Renal cortical epithelial cell (primary cell): Measurements from ENCODE around the gene MTG1. TPM values are rescaled to one million over a fixed set of nuclear protein-coding genes. Genes with fewer than 3 reads are reported as not detected.
"Not testable (repeated sequence)": the region's sequence is repeated elsewhere in the genome, so short reads cannot be mapped to it uniquely, and the experiment has no call there.

Experiments used
- DNase-seq: peaks from one replicate; pipeline ENCODE4 v3.0.0-alpha.2; 2011; ENCODE audit warnings: low read depth
- total RNA-seq: library from RNA; depleted of rRNA; stranded (reverse); fragments of >200 nt; gene quantifications from 2 replicates; pipeline ENCODE4 v1.2.3, GENCODE V29; 2014

The MTG1 gene
- total RNA-seq, 1 donor from 2014 or later, result 46.6 TPM

DNA sequence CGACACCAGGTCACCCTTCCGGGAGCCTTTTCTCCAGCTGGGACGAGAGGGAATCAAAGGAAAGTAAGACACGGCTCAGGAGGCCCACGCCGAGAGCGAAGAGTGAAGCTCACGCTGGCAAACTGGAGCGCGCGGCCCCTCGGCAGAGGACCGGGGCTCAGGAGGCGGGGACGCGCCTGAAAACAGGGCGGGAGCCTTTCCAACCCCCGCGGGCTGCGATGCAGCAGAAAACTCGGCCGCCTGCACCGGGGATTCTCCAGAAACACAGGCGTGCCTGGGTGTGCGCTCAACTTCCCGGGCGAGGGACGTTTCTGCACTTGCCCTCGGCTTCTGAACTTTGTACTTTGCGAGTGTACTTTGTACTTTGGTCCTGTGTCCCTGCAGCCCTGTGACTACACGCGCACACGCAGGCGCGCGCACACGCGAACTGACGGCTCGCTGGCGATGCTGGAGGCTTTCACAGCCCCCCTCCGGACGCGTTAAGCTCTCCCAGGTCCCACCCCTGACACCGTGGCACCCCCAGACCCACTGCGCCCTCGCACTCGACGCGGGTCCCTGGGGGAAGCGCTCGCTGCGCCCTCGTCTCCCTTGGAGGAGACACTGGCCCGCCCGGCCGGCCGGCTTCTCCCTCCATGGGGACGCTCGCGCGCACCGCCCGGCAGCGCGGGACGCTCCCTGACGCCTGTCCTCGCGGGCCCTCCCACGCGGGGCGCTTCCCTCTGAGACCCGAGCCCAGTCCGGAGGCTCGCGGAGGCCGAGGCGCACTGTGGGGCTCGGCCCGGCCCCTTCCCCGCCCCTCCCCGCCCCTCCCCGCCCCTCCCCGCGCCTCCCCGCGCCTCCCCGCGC lies 15.5 kb upstream of the MTG1 start:
- DNase-seq, result no peak

DNA sequence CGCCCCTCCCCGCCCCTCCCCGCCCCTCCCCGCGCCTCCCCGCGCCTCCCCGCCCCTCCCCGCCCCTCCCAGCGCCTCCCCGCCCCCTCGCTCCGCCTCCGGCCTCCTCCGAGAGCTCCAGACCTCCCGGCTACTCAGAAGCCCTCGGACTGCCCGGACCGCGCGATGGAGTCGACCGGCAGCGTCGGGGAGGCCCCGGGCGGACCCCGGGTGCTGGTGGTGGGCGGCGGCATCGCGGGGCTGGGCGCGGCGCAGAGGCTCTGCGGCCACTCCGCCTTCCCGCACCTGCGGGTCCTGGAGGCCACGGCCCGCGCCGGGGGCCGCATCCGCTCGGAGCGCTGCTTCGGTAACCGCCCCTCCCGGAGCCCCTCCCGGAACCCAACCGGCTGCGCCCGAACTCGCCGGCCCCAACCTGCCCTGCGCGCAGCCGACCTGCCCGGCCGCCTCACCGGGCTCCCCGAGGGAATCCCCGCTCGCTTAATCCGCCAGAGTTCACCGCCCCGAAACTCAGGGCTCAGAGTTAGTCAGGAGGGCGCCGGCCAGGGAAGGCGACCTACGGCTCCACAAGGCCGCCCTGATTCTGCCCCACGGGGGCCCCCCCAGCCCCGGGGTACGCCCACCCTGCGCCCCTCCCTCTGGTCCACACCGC lies 14.7 kb upstream of the MTG1 start, which contains the start of gene PAOX:
TSS of gene PAOX (plus strand) at position 111 of the 649 bp plus-strand sequence. CDS start at position 166, 55 bp downstream.
- DNase-seq, result no peak

GRCh38 chr10:133379801-133380666 lies 13.9 kb upstream of the MTG1 start:
- DNase-seq, result no peak

- no peak for DNase-seq
Observed at GRCh38 chr10:133381036-133381435, 12.9 kb upstream of the MTG1 start.

GRCh38 chr10:133383551-133383950 lies 10.4 kb upstream of the MTG1 start:
- no peak for DNase-seq

- no peak for DNase-seq
Observed at GRCh38 chr10:133384071-133384470, 9.9 kb upstream of the MTG1 start.

- DNase-seq, result no peak
Observed at GRCh38 chr10:133385214-133385613, 8.7 kb upstream of the MTG1 start.

- DNase-seq, result not testable (repeated sequence)
Observed at GRCh38 chr10:133386951-133387350, 7.0 kb upstream of the MTG1 start.

DNA sequence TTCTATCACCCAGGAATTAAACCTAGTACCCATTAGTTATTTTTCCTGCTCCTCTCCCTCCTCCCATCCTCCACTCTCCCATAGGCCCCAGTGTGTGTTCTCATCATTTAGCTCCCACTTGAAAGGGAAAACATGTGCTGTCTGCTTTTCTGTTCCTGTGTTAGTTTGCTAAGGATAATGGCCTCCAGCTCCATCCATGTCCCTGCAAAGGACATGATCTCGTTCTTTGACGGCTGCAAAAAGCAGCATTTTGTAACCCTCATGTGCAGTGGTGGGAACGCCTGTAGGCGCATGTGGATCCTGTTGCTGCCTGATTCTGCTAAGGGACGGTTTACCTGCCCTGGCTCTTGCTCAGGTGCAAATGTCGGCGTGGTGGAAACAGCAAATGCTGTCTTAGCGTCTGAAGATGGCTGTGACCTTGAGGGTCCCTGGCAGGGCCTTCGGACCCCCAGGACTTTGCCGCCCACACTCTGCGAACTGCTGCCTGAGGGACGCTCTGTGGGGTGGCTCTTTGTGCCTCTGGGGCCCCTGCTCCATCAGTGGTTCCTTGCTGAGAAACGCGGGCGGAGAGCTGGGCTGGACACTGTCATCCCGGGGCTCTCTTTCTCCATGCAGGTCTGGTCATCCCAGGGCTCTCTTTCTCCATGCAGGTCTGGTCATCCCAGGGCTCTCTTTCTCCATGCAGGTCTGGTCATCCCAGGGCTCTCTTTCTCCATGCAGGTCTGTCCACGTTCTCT lies 5.6 kb upstream of the MTG1 start:
- no peak for DNase-seq

DNA sequence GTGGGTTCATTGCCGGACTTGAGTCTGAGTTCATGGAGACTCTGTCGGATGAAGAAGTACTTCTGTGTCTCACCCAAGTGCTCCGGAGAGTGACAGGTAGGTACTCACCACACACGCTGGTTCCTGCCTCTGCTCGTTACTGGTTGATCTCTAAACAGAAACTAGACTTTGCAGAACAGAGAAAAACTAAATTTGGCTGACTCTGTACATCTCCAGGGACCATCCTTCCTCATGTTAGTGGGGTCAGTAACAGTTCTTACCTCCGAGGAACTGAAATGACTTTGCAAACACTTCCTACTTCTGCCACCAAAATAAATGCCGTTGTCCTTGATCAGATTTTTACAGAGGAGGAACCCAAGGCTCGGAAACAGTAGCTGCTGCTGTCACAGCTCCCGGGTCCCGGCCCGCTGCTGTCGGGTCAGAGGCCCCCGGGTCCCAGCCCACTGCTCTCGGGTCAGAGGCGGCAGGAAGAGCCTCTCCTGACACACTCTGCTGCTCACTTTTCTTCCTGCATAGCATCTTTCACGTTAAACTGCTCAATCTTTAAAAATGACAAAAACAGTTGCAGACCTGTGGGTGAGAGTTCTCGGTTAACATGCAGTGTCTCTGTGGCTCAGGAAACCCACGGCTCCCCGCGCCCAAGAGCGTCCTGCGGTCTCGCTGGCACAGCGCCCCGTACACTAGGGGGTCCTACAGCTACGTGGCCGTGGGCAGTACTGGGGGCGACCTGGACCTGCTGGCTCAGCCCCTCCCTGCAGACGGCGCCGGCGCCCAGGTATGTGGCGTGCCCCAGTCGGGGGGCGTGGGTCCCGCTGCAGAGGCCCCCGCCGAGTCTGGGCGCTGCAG lies 4.8 kb upstream of the MTG1 start:
- DNase-seq, result no peak

DNA sequence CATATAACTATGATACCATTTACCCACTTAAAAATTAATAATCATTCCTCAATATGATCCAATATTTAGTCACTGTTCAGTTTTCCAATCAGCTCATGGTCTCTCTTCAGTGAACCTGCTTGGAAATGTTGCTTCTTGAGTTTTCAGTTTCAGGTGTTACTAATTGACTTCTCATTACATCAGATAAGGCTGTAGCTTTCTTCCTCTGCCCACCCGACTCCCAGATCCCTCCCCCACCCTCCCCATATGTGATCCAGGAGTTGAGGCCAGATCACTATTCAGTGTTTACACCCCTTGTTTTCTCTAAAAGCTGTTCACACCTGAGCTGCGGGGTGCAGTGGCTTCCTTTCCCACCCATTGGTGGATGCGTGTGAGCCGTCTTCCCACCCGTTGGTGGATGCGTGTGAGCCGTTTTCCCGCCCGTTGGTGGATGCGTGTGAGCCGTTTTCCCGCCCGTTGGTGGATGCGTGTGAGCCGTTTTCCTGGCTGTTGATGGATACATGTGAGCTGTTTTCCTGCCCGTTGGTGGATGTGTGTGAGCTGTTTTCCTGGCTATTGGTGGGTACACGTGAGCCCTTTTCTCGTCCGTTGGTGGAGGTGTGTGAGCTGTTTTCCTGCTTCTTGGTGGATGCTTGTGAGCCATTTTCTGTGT lies 3.2 kb upstream of the MTG1 start:
- DNase-seq, result no peak

GRCh38 chr10:133391249-133391635 lies 2.7 kb upstream of the MTG1 start:
- DNase-seq, result no peak

DNA sequence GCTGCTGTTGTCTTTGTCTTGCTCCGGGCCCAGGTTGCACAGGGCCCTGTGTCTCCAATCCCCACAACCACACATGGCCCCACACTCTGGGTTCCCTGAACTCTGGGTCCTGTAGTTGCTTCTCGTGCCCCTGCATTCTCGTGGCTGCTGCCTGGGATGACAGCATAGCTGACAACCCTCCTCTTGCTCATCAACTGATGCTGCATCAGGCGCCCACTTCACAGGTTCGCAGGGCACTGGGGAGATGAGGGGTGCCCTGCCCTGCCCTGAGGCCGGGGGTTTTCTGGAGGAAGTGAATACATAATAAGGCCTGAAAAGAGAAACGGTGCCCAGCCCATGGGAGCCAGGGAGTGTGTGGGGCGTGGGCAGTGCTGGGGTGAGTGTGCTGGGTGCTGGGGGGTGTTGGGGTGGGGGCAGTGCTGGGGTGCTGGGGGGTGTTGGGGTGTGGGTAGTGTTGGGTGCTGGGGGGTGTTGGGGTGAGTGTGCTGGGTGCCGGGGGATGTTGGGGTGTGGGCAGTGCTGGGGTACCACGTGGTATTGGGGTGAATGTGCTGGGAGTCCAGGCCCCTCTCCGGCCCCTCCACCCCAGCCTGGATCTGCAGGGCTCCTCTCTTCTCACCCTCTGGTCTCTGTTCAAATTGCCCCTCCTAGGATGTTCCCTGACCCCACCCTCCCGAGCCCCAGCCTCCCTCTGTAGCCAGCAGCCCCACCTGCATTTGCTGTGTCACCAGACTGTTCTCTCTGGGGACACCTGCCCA lies 2.0 kb upstream of the MTG1 start:
- no peak for DNase-seq

DNA sequence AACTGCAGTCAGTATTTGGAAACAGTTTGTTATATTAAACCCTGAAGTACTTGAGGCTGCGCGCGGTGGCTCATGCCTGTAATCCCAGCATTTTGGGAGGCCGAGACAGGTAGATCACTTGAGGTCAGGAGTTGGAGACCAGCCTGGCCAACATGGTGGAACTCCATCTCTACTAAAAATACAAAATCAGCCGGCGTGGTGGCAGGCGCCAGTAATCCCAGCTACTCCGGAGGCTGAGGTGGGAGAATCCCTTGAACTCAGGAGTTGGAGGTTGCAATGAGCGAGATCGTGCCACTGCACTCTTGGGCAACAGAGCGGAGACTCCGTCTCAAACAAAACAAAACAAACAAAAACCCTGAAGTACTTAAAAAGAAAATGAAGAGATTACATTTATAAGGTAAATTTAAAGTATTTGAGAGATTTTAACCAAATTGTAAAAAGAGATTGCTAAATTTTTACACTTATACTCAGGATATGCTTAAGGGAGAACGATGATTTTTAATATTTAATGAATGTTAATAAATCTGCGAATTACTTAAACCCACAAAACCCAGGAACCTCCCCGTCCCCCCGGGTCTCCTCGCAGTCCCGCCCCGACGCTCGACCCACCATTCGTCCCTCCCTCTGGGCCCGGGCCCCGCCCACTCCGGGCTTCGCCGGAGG lies 425 bp upstream of the MTG1 start:
- DNase-seq, result peak; percentile 17

DNA sequence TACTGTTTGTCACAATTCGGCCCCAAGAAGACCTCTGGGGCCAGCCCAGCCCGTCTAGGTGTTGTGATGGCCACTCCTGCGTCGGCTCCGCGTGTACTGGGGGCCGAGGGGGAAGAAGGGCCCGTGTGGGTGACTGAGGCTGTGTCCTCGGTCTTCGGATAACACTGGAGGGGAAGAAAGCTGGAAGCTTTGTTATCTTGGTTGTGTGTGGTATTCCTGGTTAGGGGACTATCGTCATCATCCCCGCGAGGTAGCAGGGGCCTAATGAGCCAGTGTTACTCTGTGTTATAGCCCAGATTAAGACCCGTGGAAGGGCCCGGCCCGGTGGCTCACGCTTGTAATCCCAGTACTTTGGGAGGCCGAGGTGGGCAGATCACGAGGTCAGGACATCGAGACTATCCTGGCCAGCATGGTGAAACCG lies 854 bp downstream of the MTG1 start:
- DNase-seq, result no peak

DNA sequence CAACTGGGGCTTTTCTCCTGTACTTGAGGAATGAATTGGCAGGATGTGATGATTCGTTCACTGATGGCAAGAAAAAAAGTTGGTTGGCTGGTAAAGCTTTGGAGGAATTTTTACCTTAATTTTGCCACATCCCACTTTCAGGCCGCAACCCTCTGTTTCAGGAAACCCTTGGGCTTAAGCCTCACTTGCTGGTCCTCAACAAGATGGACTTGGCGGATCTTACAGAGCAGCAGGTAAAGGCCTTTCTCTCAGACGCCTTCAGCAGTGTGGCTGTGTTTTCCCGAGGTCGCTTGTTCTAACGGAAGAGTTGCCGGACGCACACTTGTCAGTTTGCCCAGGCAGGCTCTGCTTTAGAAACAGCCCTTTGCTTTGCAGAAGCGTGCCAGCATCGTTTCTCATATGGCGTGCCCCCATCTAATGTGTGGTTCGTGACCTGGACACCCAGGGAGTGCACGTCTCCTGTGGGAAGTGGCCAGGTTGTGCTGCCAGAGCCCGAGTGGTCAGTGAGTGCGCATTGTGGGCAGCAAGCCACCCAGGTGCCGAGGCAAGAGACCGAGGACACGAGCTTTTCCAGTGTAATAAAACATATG lies 2.2 kb downstream of the MTG1 start:
- DNase-seq, result no peak

DNA sequence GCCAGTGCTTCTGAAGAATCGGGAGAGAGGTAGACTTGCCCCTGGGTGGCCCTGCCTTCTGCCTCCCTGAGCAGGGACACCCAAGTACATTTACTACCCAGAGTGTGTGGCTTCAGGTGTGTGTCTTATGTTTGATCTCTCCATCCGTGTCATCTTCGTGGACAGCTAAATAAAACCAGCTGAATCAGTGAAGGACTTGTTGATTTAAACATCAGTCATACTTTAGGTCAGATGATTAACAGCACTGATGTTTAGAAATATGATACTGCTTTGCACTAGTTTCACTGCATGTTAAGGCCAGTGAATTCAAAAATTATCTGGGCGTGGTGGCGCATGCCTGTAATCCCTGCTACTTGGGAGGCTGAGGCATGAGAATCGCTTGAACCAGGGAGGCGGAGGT lies 4.0 kb downstream of the MTG1 start:
- DNase-seq, result no peak

DNA sequence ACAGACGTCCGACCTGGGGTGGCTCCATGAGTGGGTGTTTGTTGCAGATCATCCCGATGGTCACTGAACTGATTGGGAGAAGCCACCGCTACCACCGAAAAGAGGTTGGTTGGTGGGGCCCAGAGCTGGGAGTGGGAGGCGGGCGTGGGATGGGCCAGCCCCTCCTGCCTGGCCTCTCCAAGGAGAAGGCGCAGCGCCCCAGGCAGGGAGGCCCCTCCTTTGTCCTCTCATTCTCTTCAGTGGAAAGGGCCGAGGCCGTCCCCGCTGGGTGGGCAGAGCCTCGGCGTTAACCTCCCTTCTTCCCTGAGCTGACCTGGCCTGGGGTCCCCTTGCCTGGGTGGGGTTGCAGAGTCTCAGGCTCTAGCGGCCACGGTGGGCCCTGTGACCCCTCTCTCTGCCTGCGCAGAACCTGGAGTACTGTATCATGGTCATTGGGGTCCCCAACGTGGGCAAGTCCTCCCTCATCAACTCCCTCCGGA lies 5.2 kb downstream of the MTG1 start:
- no peak for DNase-seq
